GM12878 (cell line): Measurements from ENCODE around the gene HS6ST1. TPM values are rescaled to one million over a fixed set of nuclear protein-coding genes. Genes with fewer than 3 reads are reported as not detected.

Experiments
- E2F8 ChIP-seq: fragments of 450-650 bp; IDR thresholded peaks from 2 replicates; pipeline ENCODE4 v1.6.1; 2018; ENCODE audit warnings: mild to moderate bottlenecking, low read depth, moderate library complexity; ENCODE audit not compliant: partially characterized antibody
- GABPA ChIP-seq: IDR thresholded peaks from 2 replicates; pipeline ENCODE4 v1.6.1; 2014; ENCODE audit warnings: antibody characterized with exemption, low read depth, mild to moderate bottlenecking, inconsistent platforms
- MTA2 ChIP-seq: fragments of 450-650 bp; IDR thresholded peaks from 2 replicates; pipeline ENCODE4 v1.6.1; 2016; ENCODE audit warnings: low read depth, mild to moderate bottlenecking, moderate library complexity
- REST ChIP-seq: IDR thresholded peaks from 2 replicates; pipeline ENCODE4 v1.6.1; 2012; ENCODE audit warnings: mild to moderate bottlenecking, low read depth, low read length
- SMARCA5 ChIP-seq: fragments of 450-650 bp; IDR thresholded peaks from 2 replicates; pipeline ENCODE4 v1.6.1; 2017; ENCODE audit warnings: mild to moderate bottlenecking
- SRF ChIP-seq, 2 experiments: IDR thresholded peaks; 2 replicates each; pipeline ENCODE4 v1.6.1; 2011; ENCODE audit warnings: low read depth in 2 of 2, low read length in 2 of 2, mild to moderate bottlenecking in 1 of 2, moderate library complexity in 1 of 2
- TAF1 ChIP-seq: IDR thresholded peaks from 2 replicates; pipeline ENCODE4 v1.6.1; 2011; ENCODE audit warnings: mild to moderate bottlenecking, low read depth, low read length, borderline replicate concordance
- ZZZ3 ChIP-seq: IDR thresholded peaks from 2 replicates; pipeline ENCODE4 v1.6.1; 2011; ENCODE audit warnings: low read depth; ENCODE audit not compliant: control insufficient read depth, insufficient read length
- polyA plus RNA-seq, 11 experiments: library from polyadenylated mRNA; depleted of rRNA in 4 of 11; unstranded in 6 of 11; stranded (reverse) in 5 of 11; fragments of >200 nt; fragmentation: Nextera tagmentation in 4 of 11; fragmentation: Illumina TruSeq in 1 of 11; extraction: Ambion mirVana in 4 of 11; extraction: Trizol in 1 of 11; gene quantifications; 1 replicate in 1 of 11; 2 replicates in 10 of 11; pipeline versions ENCODE4 v1.2.1 to v1.2.3, GENCODE V29; 2011 to 2016; ENCODE audit warnings: inconsistent platforms in 2 of 11, missing spikeins in 2 of 11, low read depth in 1 of 11
- total RNA-seq, 4 experiments: library from RNA; depleted of rRNA in 3 of 4; stranded (reverse); fragments of >200 nt in 3 of 4; fragmentation: Illumina TruSeq in 1 of 4; extraction: Trizol in 1 of 4; gene quantifications; 2 replicates each; pipeline versions ENCODE4 v1.2.1 to v1.2.3, GENCODE V29; 2013 to 2021

HS6ST1 gene
- total and polyA plus RNA-seq, 10 of the 15 experiments (the other 5 are each of a cell fraction or from before 2014, with no cell fraction given): 0.48 to 17.0 (median 4.7) TPM

- TF ChIP-seq REST (no peak), SMARCA5 (no peak), GABPA (no peak), E2F8 (no peak), MTA2 (no peak), ZZZ3 (no peak), SRF (IDR thresholded peaks at IDR 0.05; ENCODE audit: low read depth in 2 of 2, low read length in 2 of 2) (no peak), TAF1 (no peak)
Observed at GRCh38 chr2:128282246-128282975, 36.3 kb downstream of the HS6ST1 start (continued).
